GM20431 (cell line): Measurements from ENCODE around the gene TPO.
"Not testable (repeated sequence)": the region's sequence is repeated elsewhere in the genome, so short reads cannot be mapped to it uniquely, and the experiment has no call there.

Experiments used
- in situ Hi-C: fragments of 300-500 bp; cut with MseI, MboI; formaldehyde crosslinking; loops from one replicate; pipeline ENCODE4 v1.15.0; 2020; ENCODE audit warnings: low sequenced_read_pairs; ENCODE audit not compliant: unreplicated experiment

TPO gene

DNA sequence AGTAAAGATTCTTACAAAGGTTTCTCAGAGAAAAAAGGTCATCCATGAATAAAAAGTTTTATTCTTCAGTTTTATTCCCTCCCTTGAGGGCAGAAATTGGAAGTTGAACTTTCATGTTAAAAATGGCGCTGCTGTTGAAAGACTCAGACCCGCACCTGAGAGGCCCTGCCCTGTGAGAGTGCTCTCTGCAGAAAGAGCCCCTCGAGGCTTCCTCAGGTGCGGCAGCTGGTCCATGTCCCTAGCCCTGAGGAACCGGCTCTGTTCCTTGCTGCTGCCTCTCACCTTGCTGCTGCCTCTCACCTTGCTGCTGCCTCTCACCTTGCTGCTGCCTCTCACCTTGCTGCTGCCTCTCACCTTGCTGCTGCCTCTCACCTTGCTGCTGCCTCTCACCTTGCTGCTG, 104.0 kb downstream of the TPO start:
- in situ Hi-C loops = not testable (repeated sequence)

GRCh38 chr2:1517786-1518185, 104.5 kb downstream of the TPO start:
- in situ Hi-C loops = no loop called here

DNA sequence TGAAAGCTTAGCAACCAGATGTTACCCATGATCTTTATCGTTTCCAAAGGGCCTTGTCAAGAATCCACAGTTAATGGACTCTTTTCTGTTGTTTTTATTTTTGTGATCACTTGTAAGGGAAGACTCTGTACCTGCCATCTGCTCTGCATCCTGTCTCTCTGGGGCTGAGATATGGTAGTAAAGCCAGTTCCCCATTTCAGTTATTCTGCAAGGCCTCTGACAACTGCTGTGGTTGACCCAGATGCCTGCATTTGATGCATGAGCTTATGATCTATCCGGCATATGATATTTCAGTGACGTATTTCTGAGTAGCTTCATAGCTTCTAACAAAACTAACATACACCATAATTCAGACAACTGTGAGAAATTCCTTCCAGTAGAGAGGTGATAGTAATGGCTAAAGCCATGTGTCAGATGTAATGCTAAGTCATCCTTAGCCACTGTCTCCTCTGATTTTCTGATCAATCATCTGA, 105.1 kb downstream of the TPO start:
- in situ Hi-C loops = no loop called here

DNA sequence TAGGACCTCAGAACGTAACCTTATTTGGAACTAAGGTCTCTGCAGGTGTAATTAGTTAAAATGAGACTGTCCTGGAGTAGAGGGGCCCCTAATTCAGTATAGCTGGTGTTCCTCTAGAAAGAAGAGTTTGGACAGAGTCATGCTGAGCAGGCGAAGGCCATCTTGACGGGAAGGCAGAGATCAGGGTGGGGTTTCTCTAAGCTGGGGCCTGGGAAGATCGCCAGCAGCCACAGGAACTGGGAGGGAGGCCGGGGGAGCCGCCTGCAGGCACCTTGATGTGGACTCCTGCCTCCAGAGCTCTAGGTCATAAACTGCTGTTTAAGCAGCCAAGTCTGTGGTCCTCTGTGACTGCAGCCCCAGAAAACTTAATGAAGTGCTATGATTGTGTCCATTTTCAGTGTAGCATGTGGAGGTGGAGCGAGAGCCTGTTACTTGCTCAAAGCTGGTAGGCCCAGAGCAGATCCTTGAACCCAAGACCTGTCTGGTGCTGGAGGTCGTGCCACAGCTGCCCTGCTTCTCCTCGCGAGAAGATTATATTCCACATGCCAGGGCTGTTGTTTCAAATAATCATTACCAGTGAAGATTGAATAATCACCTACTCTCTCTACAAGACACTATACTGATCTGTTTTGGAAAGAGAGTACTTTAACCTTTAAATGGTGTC, 105.7 kb downstream of the TPO start:
- in situ Hi-C loops = no loop called here

DNA sequence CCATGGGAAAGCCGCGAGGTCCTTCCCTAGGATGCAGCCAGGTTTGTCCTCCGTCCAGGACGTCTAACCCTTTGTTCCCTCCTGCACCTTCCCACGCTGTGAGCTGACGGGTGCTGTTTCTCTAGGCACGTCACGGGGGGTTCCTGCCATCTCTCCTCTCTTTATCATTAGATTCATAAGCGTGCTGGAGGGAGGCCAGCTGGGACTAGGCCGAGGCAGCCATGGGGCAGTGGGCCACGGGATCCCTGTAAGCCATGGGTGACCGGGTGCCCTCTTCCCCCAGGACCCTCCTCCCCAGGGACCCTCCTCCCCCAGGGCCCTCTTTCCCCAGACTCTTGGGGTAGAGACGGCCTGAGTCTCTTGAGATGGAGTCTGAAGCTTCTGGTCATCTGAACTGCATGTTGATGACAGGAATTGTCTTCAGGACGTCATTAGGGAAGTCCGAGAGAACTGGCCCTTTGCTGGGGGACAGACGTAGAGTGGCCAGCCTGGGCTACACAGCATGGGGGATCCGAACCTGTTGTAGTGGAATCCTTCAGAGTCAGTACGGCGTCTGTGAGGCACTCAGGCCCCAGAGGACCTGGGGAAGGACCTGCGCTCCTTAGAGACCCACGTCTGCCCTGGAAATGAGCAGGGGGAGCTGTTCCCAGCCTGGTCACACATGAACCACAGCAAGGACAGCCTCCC, 108.1 kb downstream of the TPO start:
- in situ Hi-C loops = no loop called here

DNA sequence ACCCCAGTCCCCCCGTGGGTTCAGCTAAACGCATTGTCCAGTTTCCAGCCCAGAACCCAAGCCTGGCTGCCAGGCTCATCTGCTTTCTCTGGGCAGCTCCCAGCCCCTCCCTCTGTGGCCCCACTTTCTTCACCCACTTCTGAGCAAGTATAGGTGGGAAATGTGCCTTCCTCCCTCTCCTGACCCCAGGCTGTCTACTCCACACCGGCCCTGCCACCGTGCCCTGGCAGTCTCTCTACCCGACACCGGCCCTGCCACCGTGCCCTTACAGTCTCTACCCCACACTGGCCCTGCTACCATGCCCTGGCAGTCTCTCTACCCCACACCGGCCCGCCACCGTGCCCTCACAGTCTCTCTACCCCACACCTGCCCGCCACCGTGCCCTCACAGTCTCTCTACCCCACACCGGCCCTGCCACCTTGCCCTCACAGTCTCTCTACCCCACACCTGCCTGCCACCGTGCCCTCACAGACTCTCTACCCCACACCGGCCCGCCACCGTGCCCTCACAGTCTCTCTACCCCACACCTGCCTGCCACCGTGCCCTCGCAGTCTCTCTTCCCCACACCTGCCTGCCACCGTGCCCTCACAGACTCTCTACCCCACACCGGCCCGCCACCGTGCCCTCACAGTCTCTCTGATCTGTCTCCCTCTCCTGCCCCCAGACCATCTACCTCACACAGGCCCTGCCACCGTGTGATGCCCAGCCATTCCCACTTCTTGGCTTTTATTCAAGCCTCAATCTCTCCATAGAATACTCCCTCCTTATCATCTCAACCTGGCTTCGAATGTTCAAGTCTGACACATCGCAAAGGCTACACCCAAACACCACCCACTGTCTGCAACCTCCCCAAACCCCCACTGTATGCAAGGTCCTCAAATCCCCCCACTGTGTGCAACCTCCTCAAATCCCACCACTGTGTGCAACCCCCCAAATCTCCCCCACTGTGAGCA, 108.9 kb downstream of the TPO start:
- in situ Hi-C loops = no loop called here

GRCh38 chr2:1527153-1527992, 114.1 kb downstream of the TPO start:
- in situ Hi-C loops = no loop called here

DNA sequence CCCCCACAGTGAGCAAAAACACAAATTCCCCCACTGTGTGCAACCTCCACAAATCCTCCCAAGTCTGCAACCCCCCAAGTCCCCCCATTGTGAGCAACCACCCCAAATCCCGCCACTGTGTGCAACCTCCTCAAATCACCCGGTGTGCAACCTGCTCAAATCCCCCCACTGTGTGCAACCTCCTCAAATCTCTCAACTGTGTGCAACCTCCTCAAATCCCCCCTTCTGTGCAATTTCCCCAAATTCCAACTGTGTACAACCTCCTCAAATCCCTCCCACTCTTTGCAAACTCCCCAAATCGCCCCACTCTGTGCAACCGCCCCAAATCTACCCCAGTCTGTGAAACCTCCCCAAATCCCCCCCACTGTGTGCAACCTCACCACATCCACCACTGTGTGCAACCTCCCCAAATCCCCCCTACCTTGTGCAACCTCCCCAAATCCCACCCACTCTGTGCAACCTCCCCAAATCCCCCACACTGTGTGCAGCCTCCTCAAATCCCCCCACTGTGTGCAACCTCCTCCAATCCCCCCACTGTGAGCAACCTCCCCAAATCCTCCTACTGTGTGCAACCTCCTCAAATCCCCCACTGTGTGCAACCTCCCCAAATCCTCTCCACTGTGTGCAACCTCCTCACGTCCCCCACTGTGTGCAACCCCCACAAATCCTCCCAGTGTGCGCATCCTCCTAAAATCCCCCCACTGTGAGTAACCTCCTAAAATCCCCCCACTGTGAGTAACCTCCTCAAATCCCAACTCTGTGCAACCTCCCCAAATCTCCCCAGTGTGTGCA, 115.2 kb downstream of the TPO start:
- in situ Hi-C loops = no loop called here

DNA sequence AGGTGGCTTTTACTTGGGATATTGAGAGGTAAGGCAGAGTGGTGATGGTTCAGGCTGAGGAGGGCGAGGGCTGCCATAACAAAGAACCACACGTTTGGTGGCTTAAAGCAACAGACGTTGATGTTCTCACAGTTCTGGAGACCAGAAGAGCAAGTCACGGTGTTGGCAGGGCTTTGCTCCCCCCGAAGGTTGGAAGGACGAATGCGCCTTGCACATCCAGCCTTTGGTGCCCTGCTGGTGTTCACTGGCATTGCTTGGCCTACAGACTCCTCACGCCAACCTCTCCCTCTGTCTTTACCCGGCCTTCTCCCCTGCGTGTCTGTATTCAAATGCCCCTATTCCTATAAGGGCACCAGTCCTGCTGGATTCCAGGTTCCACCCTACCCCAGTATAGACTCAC, 125.4 kb downstream of the TPO start:
- in situ Hi-C loops = no loop called here

- in situ Hi-C loops = no loop called here
Measured at GRCh38 chr2:1539441-1539840, 126.2 kb downstream of the TPO start.

DNA sequence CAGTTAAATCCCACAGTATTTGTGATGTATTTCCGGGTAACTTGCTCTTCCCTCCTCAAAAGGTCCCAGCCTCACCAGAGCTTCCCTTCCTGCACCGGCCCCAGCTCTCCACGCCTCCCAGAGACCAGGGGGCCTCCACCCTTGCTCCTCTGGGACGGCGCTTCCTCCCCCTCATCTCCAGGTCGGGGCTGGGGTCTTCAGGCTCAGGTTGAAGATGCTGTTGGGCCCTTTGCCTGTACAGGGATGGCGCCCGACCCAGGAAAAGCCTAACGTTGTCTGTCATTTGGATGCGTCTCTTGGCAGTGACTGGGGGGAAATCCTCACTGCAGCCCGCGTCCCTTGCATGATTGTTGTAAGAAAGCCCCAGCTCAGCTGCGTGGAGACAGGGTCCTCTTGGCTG, 126.7 kb downstream of the TPO start:
- in situ Hi-C loops = no loop called here

GRCh38 chr2:1540481-1540880, 127.2 kb downstream of the TPO start:
- in situ Hi-C loops = no loop called here

DNA sequence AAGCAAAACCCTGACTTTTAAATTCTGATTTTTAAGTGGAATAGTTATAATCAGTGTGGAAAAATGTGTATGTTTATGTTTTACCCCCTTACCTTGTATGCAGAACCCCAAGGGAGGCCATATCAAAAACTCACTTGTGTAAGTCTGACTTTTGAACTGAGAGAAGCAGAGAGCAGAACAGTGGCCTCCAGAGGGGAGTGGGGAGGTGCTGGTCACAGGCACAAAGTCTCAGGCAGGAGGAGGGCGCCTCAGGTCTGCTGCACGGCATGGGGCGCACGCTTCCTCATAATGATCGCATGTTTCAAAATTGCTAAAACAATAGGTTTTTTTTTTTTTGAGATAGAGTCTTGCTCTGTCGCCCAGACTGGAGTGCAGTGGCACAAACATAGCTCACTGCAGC, 127.8 kb downstream of the TPO start:
- in situ Hi-C loops = no loop called here

DNA sequence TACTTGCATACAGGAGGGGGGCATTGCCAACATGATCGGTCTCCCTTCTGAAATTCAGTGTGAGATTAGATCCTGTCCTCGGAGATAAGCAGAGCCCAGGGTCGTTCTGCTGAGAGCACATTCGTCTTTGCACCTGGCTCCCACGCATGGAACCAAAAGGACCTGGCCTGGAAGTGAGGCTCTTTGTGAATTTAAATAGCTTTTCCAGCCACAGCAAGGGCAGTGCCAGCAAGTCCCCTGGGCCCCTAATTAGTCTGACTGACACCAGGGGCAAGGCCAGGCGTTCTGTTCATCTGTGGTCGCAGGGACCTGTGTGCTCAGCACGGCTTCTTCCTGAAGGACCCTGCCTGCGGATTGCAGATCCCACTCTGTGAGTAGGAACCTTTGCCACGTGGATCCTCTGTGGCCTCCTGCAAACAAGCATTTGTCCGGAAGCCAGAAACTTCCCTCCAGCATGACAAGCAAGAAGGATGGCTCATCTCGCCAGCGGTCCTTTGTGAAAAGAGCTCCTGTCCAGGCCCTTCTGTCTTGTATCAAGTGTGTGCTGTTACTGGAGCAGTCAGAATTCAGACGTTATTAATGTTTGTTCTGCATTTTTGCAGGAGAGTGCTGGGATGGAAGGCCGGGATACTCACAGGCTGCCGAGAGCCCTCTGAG, 128.7 kb downstream of the TPO start:
- in situ Hi-C loops = no loop called here

GRCh38 chr2:1542971-1543370, 129.7 kb downstream of the TPO start:
- in situ Hi-C loops = no loop called here

DNA sequence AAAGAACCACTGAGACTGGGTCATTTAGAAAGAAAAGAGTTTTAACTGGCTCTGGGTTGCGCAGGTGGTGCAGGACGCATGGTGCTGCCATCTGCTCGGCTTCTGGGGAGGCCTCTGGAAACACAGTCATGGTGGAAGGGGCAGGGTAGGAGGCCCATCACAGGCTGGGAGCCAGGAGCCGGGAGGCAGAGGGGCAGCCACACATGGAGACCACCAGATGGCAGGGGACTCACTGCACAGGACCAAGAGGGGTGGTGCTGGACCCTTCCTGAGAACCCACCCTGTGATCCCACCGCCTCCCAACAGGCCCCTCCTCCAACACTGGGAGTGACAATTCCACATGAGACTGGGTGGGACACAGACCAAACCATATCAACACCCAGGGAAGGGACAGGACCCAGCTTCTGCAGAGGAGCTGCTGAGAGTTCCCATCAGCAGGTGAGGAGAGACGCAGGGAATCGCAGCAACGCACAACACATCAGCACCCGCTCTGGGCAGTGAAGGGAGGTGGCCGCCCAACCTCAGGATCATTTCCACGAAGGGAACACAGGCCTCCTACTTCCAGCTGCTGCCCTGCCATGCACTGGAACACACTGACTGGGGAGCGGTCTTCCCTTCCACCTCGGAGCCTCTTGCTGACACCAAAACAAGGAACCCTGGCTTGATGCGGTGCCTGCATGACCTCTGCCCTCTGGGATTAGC, 130.7 kb downstream of the TPO start:
- in situ Hi-C loops = no loop called here

DNA sequence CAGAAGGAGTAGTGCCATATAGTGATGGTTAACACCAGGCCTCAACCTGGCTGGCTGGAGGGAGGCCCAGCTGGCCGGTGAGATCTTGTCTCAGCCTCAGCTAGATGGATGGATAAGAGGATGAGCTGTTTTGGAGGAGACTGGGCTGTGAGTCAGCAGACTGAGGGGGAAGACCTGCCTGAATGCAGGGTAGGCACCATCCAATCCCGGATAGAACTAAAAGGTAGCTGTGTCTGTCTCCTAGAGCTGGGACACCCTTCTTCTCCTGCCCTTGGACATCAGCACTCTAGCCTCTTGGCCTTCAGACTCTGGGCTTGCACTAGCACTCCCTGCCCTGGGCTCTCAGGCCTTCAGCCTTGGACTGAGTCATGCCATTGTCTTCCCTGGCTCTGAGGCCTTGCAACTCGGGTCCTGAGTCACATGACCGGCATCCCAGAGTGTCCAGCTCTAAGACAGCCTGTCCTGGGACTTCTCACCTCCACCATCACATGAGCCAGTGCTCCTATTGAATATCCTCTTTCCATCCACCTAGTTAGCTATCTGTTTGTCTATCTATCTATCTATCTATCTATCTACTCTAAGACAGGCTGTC, 131.3 kb downstream of the TPO start:
- in situ Hi-C loops = no loop called here
